ENCODE measurements around the gene ARID1B. TPM values are rescaled to one million over a fixed set of nuclear protein-coding genes. Genes with fewer than 3 reads are reported as not detected.
"Not testable (repeated sequence)": the region's sequence is repeated elsewhere in the genome, so short reads cannot be mapped to it uniquely, and the experiment has no call there.

ARID1B gene
- total RNA-seq, 4 donors from 2014 or later = 25.2 to 103 (median 59.5) TPM

GRCh38 chr6:156977527-156978291 is 200.5 kb downstream of the ARID1B start:
- no peak overlapping the region for H3K27ac ChIP-seq
- 18 to 40% methylated on average over 7 to 8 of the region's 8 CpGs for WGBS, 2 donors
- no peak for DNase-seq

GRCh38 chr6:156978948-156979347 is 201.8 kb downstream of the ARID1B start:
- Histone ChIP-seq H3K27me3 (no peaks in the 10 kb centered on the region), H3K4me1 (peaks cover 9 to 73% (median 18%) of the 10 kb centered on the region in 3 donors), H3K9me3 (no peaks in the 10 kb centered on the region), H3K27ac (no peak overlapping the region), H3K36me3 (no peaks in the 10 kb centered on the region), H3K4me3 (no peak overlapping the region)
- 84 to 87% methylated on average over 2 of the region's 2 CpGs for WGBS, 2 donors
- no peak for DNase-seq
- TF ChIP-seq CTCF (IDR thresholded peaks at IDR 0.05) = no peak
- no peak for TF ChIP-seq POLR2A (IDR thresholded peaks at IDR 0.05)
- intact Hi-C loops (cut with DNase I) = no loop called here

More at GRCh38 chr6:156977527-156978291, 200.5 kb downstream of the ARID1B start:
- H3K36me3 ChIP-seq = no peaks in the 10 kb centered on the region
- H3K27me3 ChIP-seq = no peaks in the 10 kb centered on the region
- H3K4me3 ChIP-seq = no peak overlapping the region
- TF ChIP-seq CTCF (IDR thresholded peaks at IDR 0.05) (no peak), POLR2A (IDR thresholded peaks at IDR 0.05) (no peak)
- peaks cover 7 to 70% (median 18%) of the 10 kb centered on the region in 3 donors for H3K4me1 ChIP-seq
- intact Hi-C loops (cut with DNase I) = no loop called here
- no peaks in the 10 kb centered on the region for H3K9me3 ChIP-seq

- WGBS, 2 donors = 81 to 86% methylated on average over 10 of the region's 10 CpGs
- intact Hi-C loops (cut with DNase I) = no loop called here
- H3K27ac ChIP-seq = no peak overlapping the region
- no peak for TF ChIP-seq CTCF (IDR thresholded peaks at IDR 0.05)
- TF ChIP-seq POLR2A (IDR thresholded peaks at IDR 0.05) = no peak
- H3K4me3 ChIP-seq = no peak overlapping the region
- H3K9me3 ChIP-seq = no peaks in the 10 kb centered on the region
- H3K27me3 ChIP-seq = no peaks in the 10 kb centered on the region
- no peak for DNase-seq
- peaks cover 11 to 70% (median 18%) of the 10 kb centered on the region in 3 donors for H3K4me1 ChIP-seq
- H3K36me3 ChIP-seq = no peaks in the 10 kb centered on the region
Observed at GRCh38 chr6:156980515-156980914, 203.3 kb downstream of the ARID1B start.

DNA sequence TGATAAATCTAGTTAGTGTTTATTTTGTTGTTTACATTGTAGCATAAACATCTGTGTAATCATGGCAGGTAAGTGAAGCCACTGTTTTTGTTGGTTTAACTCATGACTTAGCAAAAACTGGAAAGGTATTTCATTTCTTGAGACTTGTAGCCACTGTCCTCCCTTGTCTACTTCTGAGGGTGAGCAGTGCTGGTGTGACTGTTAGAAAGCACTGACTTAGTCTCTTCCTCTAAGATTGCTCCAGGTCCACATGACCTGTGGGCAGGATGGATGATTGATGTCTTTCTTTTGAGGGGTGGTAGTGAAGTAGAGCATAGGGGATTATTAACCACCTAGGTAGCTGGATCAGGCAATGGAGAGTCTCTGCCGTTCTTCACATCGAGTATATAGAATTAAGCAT is 203.8 kb downstream of the ARID1B start:
- H3K4me1 ChIP-seq = peaks cover 11 to 66% (median 18%) of the 10 kb centered on the region in 3 donors
- intact Hi-C loops (cut with DNase I) = no loop called here
- TF ChIP-seq POLR2A (IDR thresholded peaks at IDR 0.05) = no peak
- TF ChIP-seq CTCF (IDR thresholded peaks at IDR 0.05) = no peak

DNA sequence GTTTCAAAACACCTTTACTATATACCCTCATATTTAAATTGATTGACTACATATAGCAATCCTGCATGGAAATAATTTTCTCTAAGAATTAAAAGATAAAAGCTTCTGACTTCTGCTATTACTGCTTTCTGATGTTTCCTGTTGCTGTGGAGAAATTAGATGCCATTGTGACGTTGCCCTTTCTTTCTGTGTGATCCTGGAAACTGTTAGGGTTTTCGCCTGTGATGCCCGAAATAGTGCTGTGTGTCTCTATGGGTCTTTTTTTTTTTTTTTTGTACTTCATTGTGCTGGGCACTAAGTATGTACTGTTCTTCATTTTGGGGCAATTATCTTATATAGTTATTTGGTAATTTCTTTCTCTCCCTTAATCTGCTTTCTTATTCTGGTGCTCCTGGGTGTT is 205.0 kb downstream of the ARID1B start:
- intact Hi-C loops (cut with DNase I) = no loop called here
- Histone ChIP-seq H3K4me1 (peaks cover 11 to 55% (median 13%) of the 10 kb centered on the region in 3 donors), H3K27me3 (no peaks in the 10 kb centered on the region), H3K36me3 (no peaks in the 10 kb centered on the region), H3K9me3 (no peaks in the 10 kb centered on the region), H3K27ac (no peak overlapping the region), H3K4me3 (no peak overlapping the region)
- TF ChIP-seq POLR2A (IDR thresholded peaks at IDR 0.05) (no peak), CTCF (IDR thresholded peaks at IDR 0.05) (no peak)
- no peak for DNase-seq
- WGBS, 2 donors = 55 to 62% methylated on average over 3 of the region's 3 CpGs

More for the DNA sequence above, 203.8 kb downstream of the ARID1B start:
- H3K27ac ChIP-seq = no peak overlapping the region
- H3K4me3 ChIP-seq = no peak overlapping the region
- H3K27me3 ChIP-seq = no peaks in the 10 kb centered on the region
- 91 to 92% methylated on average over 2 of the region's 2 CpGs for WGBS, 2 donors
- no peak for DNase-seq
- H3K9me3 ChIP-seq = no peaks in the 10 kb centered on the region
- H3K36me3 ChIP-seq = no peaks in the 10 kb centered on the region

GRCh38 chr6:156982864-156983263 is 205.7 kb downstream of the ARID1B start:
- WGBS, 2 donors = 85 to 93% methylated on average over 3 to 4 of the region's 4 CpGs
- peaks cover 8 to 55% (median 11%) of the 10 kb centered on the region in 3 donors for H3K4me1 ChIP-seq

More at GRCh38 chr6:156982864-156983263, 205.7 kb downstream of the ARID1B start:
- H3K4me3 ChIP-seq; DNase-seq; H3K9me3 ChIP-seq; H3K27ac ChIP-seq; H3K36me3 ChIP-seq; H3K27me3 ChIP-seq; intact Hi-C loops (cut with DNase I): not testable (repeated sequence)
